Iris pigment epithelial cell (primary cell): ENCODE data around the gene RMND5A.
"Not testable (repeated sequence)": the region's sequence is repeated elsewhere in the genome, so short reads cannot be mapped to it uniquely, and the experiment has no call there.

ENCODE experiments used
- DNase-seq: peaks from one replicate; pipeline ENCODE4 v3.0.0-alpha.2; 2011; ENCODE audit warnings: low read depth

RMND5A gene, protein sequence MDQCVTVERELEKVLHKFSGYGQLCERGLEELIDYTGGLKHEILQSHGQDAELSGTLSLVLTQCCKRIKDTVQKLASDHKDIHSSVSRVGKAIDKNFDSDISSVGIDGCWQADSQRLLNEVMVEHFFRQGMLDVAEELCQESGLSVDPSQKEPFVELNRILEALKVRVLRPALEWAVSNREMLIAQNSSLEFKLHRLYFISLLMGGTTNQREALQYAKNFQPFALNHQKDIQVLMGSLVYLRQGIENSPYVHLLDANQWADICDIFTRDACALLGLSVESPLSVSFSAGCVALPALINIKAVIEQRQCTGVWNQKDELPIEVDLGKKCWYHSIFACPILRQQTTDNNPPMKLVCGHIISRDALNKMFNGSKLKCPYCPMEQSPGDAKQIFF

GRCh38 chr2:86719637-86720539 lies at the start of gene RMND5A:
Gene RMND5A, plus strand, starts transcription at chr2:86720291. Its CDS starts 377 bp downstream, at chr2:86720668.
- DNase-seq, result peak; percentile 92

- DNase-seq, result peak; percentile 79
These were observed 48.6 kb upstream of the RMND5A start for GRCh38 chr2:86671337-86671981.

GRCh38 chr2:86672027-86672545 lies 48.0 kb upstream of the RMND5A start:
- DNase-seq, result no peak

- no peak for DNase-seq
These were observed 47.1 kb upstream of the RMND5A start for GRCh38 chr2:86673011-86673410.

GRCh38 chr2:86673986-86674670 lies 46.0 kb upstream of the RMND5A start:
- peak; percentile 23 for DNase-seq

- no peak for DNase-seq
These were observed 45.0 kb upstream of the RMND5A start for GRCh38 chr2:86675104-86675503.

DNA sequence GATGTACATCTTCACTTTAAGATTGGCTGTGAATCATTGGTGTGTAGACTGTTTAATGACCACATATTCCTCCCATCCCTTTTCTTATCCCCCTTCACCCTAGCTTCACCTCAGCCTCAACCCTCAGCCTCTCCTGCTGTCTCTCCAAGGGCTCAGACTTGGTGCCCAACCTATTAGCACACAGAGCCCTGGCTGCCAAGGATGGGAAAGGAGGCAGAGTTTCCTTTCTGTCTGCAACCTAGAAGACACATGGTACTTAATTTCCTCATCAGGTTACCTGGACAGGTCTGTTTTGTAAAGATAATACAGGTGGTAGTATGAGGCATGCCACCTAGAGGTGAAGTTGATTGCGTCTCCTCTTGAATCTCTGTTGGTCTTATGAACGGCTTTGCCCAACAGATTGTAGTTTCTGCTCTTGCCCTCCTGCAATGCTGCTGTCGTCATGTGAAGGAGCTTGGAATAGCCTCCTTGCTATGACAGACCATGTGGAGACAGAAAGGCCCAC lies 44.5 kb upstream of the RMND5A start:
- no peak for DNase-seq

GRCh38 chr2:86677816-86678215 lies 42.3 kb upstream of the RMND5A start:
- DNase-seq, result no peak

DNA sequence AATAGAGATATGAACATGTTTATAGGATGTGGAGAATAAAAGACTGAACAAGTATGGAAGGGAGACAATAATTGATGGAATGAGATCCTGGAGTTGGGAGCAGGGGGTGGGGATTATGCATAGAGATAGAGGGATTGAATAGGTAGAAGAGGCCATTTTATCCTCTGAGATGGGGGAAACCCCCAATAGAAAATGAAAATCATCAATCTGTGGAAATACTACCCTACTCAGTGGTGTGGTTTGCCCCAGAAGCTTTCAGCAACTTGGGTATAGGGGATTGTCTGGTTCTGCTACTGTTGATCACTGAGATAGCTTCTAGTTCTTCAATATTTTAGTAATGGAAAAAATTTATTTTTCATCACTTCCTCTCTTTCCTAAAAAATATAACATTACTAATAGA lies 41.1 kb upstream of the RMND5A start:
- no peak for DNase-seq

DNA sequence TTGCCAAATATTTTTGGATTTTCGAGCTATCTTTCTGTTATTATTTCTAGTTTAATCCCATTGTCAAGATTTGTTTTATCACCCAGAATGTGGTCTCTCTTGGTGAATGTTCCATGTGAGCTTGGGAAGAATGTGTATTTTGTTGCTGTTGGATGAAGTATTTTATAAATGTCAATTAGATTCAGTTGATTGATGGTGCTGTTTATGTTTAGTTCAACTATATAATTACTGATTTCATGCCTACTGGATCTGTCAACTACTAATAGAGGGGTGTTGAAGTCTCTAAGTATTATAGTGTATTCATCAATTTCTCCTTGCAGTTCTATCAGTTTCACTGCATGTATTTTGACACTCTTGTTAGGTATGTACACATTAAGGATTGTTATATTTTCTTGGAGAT lies 34.7 kb upstream of the RMND5A start:
- no peak for DNase-seq

GRCh38 chr2:86686460-86686859 lies 33.6 kb upstream of the RMND5A start:
- no peak for DNase-seq

- DNase-seq, result no peak
These were observed 33.2 kb upstream of the RMND5A start for GRCh38 chr2:86686905-86687304.

DNA sequence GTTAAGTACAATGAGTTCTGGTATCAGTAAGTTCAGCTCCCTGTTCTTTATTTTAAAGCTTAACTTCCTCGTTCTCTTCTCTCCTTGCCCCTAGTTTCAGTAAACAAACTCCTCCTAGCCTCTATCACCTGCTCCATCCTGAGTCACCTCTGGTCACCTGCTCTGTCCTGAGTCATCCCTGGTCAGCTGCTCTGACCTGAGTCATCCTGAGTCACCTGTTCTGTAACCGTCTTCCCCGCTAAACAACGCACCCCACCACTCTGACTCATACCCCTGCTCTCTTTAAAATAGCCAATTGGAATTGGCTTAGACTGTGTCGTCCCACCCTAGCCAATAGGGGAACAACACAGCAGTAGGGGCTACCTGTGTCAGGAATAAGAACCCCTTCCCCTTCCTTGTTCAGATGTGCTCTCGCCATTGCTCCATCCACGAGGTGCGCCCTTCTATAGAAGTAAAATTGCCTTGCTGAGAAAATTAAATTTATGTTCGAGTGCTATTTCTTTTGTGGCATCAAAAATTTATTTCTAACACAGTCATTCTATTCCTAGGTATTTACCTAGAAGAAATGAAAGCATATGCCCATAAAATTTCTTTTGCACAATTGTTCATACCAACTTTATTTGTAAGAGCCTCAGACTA lies 24.9 kb upstream of the RMND5A start:
- DNase-seq, result peak; percentile 39

DNA sequence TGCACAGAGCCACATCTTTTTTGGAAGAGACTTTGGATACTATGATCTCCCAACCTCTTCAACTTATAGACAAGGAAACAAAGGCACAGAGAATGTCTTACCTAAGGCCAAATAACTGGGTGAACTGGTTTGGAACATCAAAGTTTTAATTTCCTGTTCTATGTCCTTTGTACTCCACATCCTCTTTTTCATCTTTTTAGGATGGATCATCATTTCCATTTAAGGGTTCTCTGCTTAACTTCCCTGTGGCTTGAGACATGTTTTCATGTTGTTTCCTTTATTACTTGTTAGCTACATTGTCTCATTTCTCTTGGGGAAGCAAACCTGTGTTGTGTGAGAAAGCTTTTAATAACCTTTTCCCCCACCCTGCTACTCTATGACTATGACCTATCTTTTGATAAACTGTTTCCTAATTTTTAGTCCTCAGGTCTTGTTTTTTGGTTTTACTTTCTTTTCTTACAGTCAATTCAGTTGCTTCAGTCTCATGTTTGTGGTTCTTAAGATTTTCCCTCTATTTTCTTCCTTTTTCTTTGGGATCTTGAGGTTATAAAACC lies 22.5 kb upstream of the RMND5A start:
- no peak for DNase-seq

DNA sequence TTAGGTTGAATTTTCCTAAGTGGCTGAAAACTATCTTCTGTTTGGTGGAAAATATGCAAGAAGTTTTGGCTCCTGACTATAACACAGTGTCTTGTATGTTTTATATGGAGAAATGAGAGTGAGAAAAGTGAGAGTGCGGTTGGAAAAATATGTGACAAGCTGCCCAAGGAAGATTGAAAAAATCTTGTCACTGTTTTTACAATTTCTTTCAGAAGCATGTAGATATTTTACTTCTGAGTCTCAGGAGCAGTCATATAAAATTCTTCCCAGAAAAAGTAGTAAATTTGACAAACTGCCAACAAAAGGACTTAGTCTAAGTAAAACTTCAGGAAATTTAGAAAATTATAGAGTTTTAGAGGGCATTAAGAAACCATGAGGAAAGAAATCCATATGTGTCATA lies 19.4 kb upstream of the RMND5A start:
- DNase-seq, result peak; percentile 27

GRCh38 chr2:86703704-86704361 lies 16.3 kb upstream of the RMND5A start:
- peak; percentile 49 for DNase-seq

GRCh38 chr2:86704459-86704971 lies 15.6 kb upstream of the RMND5A start:
- peak; percentile 88 for DNase-seq

DNA sequence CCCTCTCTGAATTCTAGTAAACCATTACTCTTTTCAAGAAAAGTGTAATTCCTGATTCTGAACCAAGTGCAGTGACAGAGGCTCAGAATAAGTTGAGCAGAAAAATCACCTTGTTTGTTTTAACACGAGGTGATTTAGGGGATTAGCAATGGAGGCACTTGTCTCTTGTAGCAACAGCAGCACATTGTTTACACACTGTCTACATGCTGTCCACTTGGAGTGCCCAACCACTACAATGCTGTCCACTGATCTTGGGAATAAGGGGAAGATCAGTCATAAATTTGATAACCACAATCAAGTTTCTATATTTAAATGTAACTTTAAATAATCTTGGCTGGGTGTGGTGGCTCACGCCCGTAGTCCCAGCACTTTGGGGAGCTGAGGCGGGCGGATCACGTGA lies 13.9 kb upstream of the RMND5A start:
- DNase-seq, result no peak

DNA sequence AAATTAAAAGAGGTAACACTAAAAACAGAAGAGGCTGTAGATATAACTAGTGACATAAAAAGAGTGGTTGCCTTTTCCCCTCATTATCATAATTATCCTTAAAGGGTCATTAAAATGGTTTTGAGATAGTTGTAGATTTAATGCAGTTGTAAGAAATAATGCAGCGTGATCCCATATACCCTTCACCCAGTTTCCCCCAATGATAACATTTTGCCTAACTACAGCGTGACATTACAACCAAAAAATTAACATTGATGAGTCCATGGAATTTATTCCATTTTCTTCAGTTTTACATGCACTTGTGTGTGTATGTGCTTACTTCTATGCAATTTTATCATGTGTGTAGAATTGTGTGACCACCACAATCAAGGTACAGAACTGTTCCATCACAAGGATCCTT lies 13.2 kb upstream of the RMND5A start:
- DNase-seq, result no peak

- not testable (repeated sequence) for DNase-seq
These were observed 12.0 kb upstream of the RMND5A start for GRCh38 chr2:86708126-86708525.
